Fibroblast of skin of back (primary cell): ENCODE measurements around the gene C12orf57.

ENCODE experiments used
- DNase-seq: peaks from one replicate; pipeline ENCODE4 v3.0.0-alpha.2; 2013

The C12orf57 gene

GRCh38 chr12:6953442-6954315, 9.9 kb downstream of the C12orf57 start:
- peak; percentile 65 for DNase-seq

- no peak for DNase-seq
These were observed 10.7 kb downstream of the C12orf57 start for GRCh38 chr12:6954316-6955107.

DNA sequence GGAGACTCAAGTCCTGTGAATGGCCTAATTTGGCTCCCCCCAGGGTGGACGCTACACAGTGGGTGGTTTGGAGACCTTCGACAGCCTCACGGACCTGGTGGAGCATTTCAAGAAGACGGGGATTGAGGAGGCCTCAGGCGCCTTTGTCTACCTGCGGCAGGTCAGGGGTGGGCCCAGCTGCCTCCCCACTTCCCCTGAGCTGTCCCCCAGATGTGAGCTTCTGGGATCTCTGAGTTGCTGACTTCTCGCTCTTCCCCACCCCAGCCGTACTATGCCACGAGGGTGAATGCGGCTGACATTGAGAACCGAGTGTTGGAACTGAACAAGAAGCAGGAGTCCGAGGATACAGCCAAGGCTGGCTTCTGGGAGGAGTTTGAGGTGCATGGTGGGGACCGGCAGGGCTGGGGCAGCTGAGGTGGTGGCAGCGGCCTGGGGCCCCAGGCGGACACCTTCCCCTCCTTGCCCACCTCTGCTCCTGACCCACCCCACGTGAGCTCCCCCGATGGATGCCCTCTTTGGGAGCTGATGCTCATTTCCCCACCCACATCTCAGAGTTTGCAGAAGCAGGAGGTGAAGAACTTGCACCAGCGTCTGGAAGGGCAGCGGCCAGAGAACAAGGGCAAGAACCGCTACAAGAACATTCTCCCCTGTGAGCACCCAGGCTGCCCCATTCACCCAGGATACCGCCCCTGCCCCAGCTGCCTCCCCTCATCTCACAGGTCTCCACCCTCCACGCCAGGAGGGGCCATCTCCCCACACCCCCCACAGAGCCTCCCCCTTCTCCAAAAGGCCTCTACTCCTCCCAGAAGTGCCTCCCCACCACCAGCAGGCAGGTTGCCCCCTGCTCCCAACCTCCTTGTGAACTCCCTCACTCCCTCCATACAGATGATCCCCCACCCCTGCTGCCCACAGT, 11.5 kb downstream of the C12orf57 start:
- DNase-seq, result no peak

DNA sequence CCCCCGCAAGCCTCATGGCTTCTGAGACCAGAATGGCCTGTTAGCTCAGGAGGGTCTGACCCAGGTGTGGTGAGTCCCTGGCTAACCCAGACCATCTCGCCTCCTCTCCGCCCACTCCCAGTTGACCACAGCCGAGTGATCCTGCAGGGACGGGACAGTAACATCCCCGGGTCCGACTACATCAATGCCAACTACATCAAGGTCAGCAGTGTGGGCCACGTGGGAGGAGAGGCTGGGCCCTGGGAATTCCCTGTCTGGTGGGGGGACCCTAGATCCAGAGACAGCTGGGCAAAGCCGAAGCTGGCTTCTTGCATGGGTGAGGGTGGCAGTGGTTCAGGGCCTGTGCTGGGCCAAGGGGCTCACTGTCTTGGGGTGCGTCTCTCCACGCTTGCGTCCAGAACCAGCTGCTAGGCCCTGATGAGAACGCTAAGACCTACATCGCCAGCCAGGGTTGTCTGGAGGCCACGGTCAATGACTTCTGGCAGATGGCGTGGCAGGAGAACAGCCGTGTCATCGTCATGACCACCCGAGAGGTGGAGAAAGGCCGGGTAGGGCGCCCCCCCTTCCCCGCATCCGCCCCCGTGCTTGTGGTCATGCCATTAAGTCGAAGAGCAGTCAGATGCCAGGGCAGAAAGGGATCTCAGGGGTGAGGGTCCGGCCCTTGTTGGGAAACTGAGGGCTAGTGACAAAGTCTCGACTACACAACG, 12.4 kb downstream of the C12orf57 start:
- DNase-seq, result no peak

DNA sequence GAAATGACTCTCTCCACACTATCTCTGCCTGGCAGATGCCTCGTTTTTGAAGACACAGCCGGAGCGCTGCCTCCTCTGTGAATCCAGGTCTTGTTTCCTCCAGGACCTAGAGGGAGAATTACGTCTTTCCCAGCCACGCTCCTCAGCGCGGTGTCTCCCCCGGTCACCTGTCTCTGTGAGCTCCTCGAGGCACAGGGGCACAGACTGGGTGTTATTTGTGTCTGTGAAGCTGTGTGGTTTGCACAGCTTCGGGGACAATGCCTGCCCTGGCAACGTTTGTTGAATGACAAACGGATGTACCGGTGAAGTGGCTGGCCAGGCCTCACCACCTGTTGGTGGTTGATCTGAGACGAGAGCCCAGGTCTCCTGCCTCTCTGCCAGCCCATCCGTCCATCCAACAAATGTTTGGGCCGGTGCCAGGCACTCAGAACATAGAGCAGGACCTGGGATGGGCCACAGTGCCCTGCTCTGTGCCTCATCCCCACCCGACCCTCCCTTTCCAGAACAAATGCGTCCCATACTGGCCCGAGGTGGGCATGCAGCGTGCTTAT, 13.4 kb downstream of the C12orf57 start:
- no peak for DNase-seq

DNA sequence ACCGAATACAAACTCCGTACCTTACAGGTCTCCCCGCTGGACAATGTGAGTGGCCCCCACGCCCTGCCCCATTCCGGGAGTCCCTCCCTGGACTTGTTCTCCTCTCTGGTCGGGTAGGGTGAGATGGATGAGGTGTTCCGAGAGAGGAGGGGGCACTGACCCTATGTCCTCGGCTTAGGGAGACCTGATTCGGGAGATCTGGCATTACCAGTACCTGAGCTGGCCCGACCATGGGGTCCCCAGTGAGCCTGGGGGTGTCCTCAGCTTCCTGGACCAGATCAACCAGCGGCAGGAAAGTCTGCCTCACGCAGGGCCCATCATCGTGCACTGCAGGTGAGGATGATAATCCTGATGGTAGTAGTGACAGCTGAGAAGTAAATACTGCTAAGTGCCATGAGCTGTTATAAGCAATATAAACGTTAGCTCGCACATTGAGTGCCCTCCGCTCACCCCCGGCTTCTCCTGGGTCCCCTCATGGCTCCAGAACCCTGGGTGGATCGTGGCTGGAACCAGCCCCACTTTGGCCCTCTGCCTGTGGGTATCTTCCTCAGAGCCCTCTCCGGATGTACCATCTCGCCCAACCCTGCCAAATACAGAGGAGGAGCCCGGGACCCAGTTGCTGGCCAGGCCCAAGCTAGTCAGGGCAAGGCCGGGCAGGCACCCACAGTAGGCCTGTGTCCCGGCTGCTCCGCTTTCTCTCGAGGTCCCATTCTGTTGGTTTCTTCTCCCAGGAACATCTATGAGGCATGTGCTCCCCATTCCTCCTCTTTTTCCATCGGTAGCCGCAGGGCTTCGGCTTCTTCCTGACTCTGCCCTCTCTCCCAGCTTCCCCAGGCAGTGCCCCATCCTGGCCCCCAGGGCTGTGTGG, 14.2 kb downstream of the C12orf57 start:
- DNase-seq, result no peak

DNA sequence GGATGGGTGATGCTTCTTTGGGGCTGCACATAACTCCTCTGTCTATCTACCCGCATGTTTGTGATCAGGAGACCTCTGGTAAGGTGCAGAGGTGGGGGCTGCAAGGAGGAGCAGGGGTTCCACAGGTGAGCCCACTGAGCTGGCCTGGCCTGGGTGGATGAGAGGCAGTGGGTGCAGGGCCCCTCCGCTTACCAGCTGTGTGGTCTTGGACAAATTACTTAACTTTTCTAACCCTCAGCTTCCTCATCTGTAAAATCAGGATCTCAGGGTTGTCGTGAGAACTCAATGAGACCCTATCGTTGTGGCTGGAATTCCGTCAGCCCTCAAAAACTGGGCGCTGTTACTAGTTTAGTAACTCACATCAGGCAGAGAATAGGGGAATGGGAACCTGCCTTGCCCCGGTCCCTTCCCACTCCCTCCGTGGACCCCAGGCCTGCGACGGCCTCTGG, 14.8 kb downstream of the C12orf57 start:
- DNase-seq, result no peak

DNA sequence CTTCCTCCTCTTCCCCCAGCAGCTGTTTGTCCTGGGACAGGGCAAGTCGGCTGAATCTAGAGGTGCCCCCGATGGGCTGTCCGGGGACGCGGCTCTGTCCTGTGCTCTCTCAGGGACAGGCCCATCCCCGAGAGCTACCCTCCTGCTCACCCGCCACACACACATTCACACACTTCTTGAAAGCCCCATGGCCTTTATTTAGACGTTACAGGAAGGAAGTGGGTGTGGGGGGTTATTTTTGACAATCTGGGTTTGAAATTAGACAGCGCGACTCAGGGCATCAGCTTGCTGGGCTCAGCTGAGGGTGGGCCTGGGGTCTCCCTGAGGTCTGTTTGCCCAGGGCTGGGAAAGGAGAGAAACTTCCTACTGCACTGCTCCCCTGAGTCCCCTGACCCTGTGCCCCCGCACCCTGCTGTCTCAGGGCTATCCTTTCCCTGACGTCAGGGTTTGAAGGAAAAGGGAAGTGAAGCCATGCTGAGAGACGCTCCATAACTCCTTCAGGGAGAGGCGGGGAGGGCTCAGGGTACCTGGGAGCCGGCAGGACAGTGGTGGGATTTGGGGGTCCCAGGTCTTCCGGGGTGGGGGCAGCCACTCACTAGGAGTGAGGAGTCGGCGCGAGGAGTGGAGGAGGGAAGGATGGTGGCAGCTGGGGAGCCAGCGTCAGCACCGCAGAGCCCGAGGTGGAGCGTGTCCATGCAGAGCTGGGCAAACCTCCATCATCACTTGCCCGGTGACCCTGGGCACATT, 15.4 kb downstream of the C12orf57 start:
- no peak for DNase-seq

DNA sequence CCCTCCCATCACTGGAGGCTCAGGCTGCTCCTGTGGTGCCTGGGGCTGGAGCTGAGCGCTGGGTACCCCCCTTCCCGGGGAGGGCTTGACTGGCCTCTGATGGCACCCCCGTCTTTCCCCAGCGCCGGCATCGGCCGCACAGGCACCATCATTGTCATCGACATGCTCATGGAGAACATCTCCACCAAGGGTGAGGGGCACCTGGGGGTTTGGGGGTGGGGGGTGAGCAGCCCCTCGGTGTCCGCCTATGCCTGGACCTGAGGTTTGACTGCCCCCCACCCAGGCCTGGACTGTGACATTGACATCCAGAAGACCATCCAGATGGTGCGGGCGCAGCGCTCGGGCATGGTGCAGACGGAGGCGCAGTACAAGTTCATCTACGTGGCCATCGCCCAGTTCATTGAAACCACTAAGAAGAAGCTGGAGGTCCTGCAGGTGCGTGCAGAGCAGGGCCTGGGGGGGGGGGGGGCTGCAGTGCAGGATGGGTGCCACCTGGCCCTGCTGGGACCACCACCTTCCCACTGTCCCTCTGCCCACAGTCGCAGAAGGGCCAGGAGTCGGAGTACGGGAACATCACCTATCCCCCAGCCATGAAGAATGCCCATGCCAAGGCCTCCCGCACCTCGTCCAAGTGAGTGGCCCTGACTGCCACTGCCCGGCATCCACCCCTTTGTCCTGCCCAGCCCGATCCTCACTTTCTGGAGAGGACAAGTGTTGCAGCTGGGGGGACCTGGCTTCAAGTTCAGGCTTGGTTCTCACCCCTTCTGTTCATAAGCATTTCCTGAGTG, 16.2 kb downstream of the C12orf57 start:
- no peak for DNase-seq

GRCh38 chr12:6960593-6961277, 16.9 kb downstream of the C12orf57 start:
- peak; percentile 34 for DNase-seq

DNA sequence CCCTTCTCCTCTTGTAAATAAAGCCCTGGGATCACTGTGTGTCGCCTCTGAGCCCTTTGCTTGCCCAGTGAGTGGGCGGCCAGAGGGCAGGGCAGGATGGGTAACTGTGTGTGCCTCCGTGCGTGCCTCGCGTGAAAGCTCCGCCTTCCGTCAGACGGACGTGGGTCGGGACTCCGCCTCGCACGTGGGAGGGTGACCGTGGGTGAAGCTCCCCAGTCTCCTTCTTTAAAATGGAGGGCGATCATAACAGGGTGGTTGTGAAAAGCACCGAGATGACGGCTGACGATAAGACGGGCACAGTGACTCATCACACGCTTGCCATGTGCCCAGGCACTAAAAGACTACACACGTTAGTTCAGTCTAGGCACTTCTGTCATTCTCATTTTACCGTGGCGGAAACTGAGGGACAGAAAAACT, 17.5 kb downstream of the C12orf57 start:
- DNase-seq, result peak; percentile 19

GRCh38 chr12:6961695-6962284, 18.0 kb downstream of the C12orf57 start:
- DNase-seq, result peak; percentile 87

DNA sequence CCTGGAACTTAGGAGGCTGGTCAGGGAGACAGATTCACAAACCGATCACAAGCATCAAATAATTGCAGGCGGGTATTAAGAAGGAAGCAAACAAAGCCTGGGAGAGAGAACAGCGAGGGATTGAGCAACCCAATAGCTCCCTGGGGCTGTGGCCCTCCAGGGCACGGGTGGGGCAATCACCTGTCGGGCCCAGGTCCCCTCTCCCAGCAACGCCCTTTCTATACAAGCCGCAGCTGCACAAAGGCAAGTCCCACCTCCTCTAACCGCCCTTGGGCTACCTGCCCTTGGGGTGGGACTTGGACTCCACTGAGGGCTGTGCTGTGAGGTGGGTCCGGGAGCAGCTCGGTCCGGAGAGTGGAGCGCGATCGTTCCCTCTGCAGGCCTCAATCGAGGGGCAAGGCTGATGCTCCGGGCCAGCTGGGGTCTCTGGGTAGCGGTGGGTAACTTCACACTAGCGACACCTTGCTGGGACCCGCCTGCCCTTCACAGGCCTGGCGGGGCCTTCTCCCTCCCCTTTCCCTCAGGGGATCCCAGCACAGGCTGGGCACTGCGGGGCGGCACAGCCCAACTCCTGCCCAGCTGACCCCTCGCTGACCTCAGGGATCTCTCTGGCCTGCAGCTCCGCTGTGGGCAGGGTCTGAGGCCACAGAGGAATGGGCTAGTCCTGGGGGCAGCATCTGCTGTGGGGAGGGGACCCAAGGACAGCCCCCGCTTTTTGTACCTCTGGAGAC, 18.6 kb downstream of the C12orf57 start:
- DNase-seq, result no peak

GRCh38 chr12:6963016-6963731, 19.4 kb downstream of the C12orf57 start:
- DNase-seq, result no peak

GRCh38 chr12:6963791-6964413, 20.1 kb downstream of the C12orf57 start:
- DNase-seq, result no peak

GRCh38 chr12:6964605-6965025, 20.8 kb downstream of the C12orf57 start:
- DNase-seq, result no peak
